ENCODE results near the gene CDK8. TPM values are rescaled to one million over a fixed set of nuclear protein-coding genes. Genes with fewer than 3 reads are reported as not detected.

Gene CDK8
- total and polyA plus RNA-seq, 12 donors: 6.4 to 12.5 (median 9.2) TPM

DNA sequence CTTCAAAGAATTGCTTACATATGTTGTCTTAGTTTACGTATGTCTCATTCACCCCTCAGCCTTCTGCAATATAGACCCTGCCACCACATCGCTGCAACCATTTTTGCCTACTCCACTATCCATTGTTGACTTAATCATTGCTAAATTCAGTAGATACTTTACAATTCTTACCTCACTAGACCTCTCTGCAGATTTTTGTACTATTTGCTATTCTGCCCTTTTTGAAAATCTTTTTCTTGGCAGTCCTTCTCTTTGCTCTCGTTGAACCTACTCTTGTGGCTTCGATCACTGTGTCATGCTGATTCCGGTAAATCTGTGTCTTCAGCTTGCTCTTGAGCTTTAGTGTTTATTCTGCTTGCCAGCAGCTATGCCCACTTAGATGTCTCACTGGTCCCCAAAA, 81.2 kb downstream of the CDK8 start:
- WGBS, 2 donors: 88 to 92% methylated on average over 5 of the region's 5 CpGs
- Histone ChIP-seq H3K9me3 (no peaks in the 10 kb centered on the region), H3K4me3 (no peak overlapping the region), H3K36me3 (no peaks in the 10 kb centered on the region), H3K27me3 (no peaks in the 10 kb centered on the region), H3K27ac (no peak overlapping the region), H3K4me1 (peaks cover 0 to 21% (median 0%) of the 10 kb centered on the region in 9 donors)
- intact Hi-C loops (cut with DNase I): no loop called here
- DNase-seq (no peak), ATAC-seq (peak in 1 of 8 donors; percentile 12)
- TF ChIP-seq, protein P1, sequence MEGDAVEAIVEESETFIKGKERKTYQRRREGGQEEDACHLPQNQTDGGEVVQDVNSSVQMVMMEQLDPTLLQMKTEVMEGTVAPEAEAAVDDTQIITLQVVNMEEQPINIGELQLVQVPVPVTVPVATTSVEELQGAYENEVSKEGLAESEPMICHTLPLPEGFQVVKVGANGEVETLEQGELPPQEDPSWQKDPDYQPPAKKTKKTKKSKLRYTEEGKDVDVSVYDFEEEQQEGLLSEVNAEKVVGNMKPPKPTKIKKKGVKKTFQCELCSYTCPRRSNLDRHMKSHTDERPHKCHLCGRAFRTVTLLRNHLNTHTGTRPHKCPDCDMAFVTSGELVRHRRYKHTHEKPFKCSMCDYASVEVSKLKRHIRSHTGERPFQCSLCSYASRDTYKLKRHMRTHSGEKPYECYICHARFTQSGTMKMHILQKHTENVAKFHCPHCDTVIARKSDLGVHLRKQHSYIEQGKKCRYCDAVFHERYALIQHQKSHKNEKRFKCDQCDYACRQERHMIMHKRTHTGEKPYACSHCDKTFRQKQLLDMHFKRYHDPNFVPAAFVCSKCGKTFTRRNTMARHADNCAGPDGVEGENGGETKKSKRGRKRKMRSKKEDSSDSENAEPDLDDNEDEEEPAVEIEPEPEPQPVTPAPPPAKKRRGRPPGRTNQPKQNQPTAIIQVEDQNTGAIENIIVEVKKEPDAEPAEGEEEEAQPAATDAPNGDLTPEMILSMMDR (IDR thresholded peaks at IDR 0.05): no peak

- Histone ChIP-seq H3K4me1 (peaks cover 0 to under 1% (median 0%) of the 10 kb centered on the region in 9 donors), H3K36me3 (peaks cover 0 to 11% (median 0%) of the 10 kb centered on the region in 9 donors), H3K9me3 (no peaks in the 10 kb centered on the region), H3K27me3 (no peaks in the 10 kb centered on the region), H3K27ac (no peak overlapping the region), H3K4me3 (no peak overlapping the region)
- intact Hi-C loops (cut with DNase I): no loop called here
- 100% methylated on average over 2 of the region's 2 CpGs for WGBS, 2 donors
- TF ChIP-seq, protein P1 (IDR thresholded peaks at IDR 0.05): no peak
- ATAC-seq: no peak
- no peak for DNase-seq
Measured at GRCh38 chr13:26340807-26341206, 86.9 kb downstream of the CDK8 start.

DNA sequence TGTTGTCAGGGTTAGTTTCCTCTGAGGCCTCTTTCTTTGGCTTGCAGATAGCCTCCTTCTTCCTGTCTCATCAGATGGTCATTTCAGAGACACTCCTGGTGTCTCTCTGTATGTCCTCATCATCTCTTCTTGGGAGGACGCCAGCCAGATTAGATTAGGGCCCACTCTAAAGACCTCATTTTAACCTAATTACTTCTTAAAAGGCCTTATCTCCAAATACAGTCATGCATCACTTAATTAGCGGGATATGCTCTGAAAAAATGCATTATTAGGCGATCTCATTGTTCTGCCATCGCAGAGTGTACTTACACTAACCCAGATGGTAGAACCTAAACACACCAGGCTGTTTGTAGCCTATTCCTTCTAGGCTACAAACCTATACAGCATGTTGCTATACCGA, 89.0 kb downstream of the CDK8 start:
- intact Hi-C loops (cut with DNase I): no loop called here
- WGBS, 2 donors: 76 to 82% methylated on average over 5 of the region's 5 CpGs
- peaks cover 0 to 3% (median 0%) of the 10 kb centered on the region in 9 donors for H3K4me1 ChIP-seq

GRCh38 chr13:26343816-26344215, 89.9 kb downstream of the CDK8 start:
- no peaks in the 10 kb centered on the region for H3K27me3 ChIP-seq
- no peaks in the 10 kb centered on the region for H3K9me3 ChIP-seq
- H3K27ac ChIP-seq: no peak overlapping the region
- no peak overlapping the region for H3K4me3 ChIP-seq
- peaks cover 0 to 3% (median 0%) of the 10 kb centered on the region in 9 donors for H3K4me1 ChIP-seq
- peaks cover 0 to 13% (median 0%) of the 10 kb centered on the region in 9 donors for H3K36me3 ChIP-seq
- intact Hi-C loops (cut with DNase I): no loop called here
- TF ChIP-seq, protein P1 (IDR thresholded peaks at IDR 0.05): no peak
- ATAC-seq (no peak), DNase-seq (no peak)

More for the DNA sequence above, 89.0 kb downstream of the CDK8 start:
- Histone ChIP-seq H3K36me3 (peaks cover 0 to 11% (median 0%) of the 10 kb centered on the region in 9 donors), H3K9me3 (no peaks in the 10 kb centered on the region), H3K27me3 (no peaks in the 10 kb centered on the region), H3K27ac (no peak overlapping the region), H3K4me3 (no peak overlapping the region)
- TF ChIP-seq, protein P1 (IDR thresholded peaks at IDR 0.05): no peak
- no peak for ATAC-seq
- no peak for DNase-seq
